OCI-LY1 (cell line): Measurements from ENCODE around the gene PCBP4.

Experiments used
- EZH2 ChIP-seq: fragments of 200-600 bp; sonication (generic), shearing (Covaris generic); IDR thresholded peaks from 2 replicates; pipeline ENCODE4 v1.8.0; 2017; ENCODE audit warnings: borderline replicate concordance, mixed run types, mild to moderate bottlenecking, antibody characterized with exemption, low read length, moderate library complexity, mixed read lengths
- TF ChIP-seq, protein P1 (sequence below): fragments of 200-600 bp; sonication (generic), shearing (Covaris generic); IDR thresholded peaks from 2 replicates; pipeline ENCODE4 v1.5.1; 2017; ENCODE audit warnings: mild to moderate bottlenecking, antibody characterized with exemption, low read length, moderate library complexity, mixed read lengths

DNA sequence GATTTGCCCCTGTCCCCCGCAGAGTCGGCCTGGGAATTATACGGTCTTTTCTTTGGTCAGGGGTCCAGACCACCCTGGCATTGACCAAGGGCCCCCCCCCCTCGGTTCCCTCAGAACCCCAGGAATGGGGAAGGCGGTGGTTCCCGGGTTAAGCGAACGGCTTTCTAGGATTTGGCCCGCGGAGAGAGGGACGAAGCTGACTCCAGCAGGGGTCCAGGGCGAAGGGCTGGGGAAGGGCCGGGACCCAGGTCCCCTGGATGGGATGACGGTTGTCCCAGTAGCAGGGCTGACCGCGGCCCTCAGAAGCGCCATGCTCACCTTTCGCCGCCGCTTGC, 25.8 kb downstream of the PCBP4 start:
- TF ChIP-seq, protein P1, sequence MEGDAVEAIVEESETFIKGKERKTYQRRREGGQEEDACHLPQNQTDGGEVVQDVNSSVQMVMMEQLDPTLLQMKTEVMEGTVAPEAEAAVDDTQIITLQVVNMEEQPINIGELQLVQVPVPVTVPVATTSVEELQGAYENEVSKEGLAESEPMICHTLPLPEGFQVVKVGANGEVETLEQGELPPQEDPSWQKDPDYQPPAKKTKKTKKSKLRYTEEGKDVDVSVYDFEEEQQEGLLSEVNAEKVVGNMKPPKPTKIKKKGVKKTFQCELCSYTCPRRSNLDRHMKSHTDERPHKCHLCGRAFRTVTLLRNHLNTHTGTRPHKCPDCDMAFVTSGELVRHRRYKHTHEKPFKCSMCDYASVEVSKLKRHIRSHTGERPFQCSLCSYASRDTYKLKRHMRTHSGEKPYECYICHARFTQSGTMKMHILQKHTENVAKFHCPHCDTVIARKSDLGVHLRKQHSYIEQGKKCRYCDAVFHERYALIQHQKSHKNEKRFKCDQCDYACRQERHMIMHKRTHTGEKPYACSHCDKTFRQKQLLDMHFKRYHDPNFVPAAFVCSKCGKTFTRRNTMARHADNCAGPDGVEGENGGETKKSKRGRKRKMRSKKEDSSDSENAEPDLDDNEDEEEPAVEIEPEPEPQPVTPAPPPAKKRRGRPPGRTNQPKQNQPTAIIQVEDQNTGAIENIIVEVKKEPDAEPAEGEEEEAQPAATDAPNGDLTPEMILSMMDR, result no peak
- no peak for TF ChIP-seq EZH2
